Panc1 (cell line): ENCODE results near the gene ARHGEF17. TPM values are rescaled to one million over a fixed set of nuclear protein-coding genes. Genes with fewer than 3 reads are reported as not detected.

ENCODE experiments used
- ATAC-seq: fragments of 200-7000 bp; cut with Tn5 transposase; 2 replicates; pipeline ENCODE4 v1.9.1; 2020; ENCODE audit warnings: mild to moderate bottlenecking, moderate library complexity
- BruUV-seq: library from RNA; stranded (reverse); fragments of 400-500 nt; replicated peaks from 2 replicates; lab custom pipeline; 2021; lab: Mats Ljungman, UMichigan
- CTCF ChIA-PET: fragments of 300-600 bp; sonication (Branson Sonifier 250); formaldehyde crosslinking; loops from one replicate; lab custom pipeline; 2022; ENCODE audit warnings: antibody characterized with exemption; lab: Charles Lee
- POLR2A ChIA-PET: fragments of 300-600 bp; sonication (Branson Sonifier 250); formaldehyde crosslinking; loops from one replicate; lab custom pipeline; 2022; ENCODE audit warnings: antibody characterized with exemption; lab: Charles Lee
- DNase-seq: peaks from one replicate; pipeline ENCODE4 v3.0.0-alpha.2; 2010; ENCODE audit warnings: low read depth, low spot score
- H3K27ac ChIP-seq: 2 replicates; pipeline ENCODE4 v1.5.1; 2011; ENCODE audit warnings: mild to moderate bottlenecking, low read length, inconsistent platforms
- H3K27me3 ChIP-seq: fragments of 200-500 bp; sonication (Bioruptor generic); 2 replicates; pipeline ENCODE4 v1.6.0; 2014; ENCODE audit warnings: low read length, inconsistent platforms; ENCODE audit not compliant: control insufficient read depth, insufficient read depth
- H3K36me3 ChIP-seq: fragments of 200-500 bp; sonication (Bioruptor generic); 2 replicates; pipeline ENCODE4 v1.5.1; 2014; ENCODE audit warnings: inconsistent platforms, mild to moderate bottlenecking, low read length, moderate library complexity; ENCODE audit not compliant: control insufficient read depth, insufficient read depth
- H3K4me1 ChIP-seq: 2 replicates; pipeline ENCODE4 v1.5.1; 2011; ENCODE audit warnings: inconsistent platforms, mild to moderate bottlenecking, low read length, moderate library complexity; ENCODE audit not compliant: control insufficient read depth, insufficient read depth
- H3K4me3 ChIP-seq, 2 experiments: 2 replicates each; pipeline ENCODE4 v1.5.1; 2011 to 2012; ENCODE audit warnings: low read depth in 2 of 2, low read length in 2 of 2, mild to moderate bottlenecking in 2 of 2, inconsistent platforms in 1 of 2, moderate library complexity in 1 of 2
- H3K9me3 ChIP-seq: fragments of 200-500 bp; sonication (Bioruptor generic); 2 replicates; pipeline ENCODE4 v1.5.1; 2014; ENCODE audit warnings: low read depth, mild to moderate bottlenecking, inconsistent platforms, low read length, moderate library complexity; ENCODE audit not compliant: control insufficient read depth, insufficient read depth
- CTCF ChIP-seq: fragments of 450-650 bp; IDR thresholded peaks from 2 replicates; pipeline ENCODE4 v1.5.1; 2017; ENCODE audit warnings: mild to moderate bottlenecking
- POLR2AphosphoS5 ChIP-seq: IDR thresholded peaks from 2 replicates; pipeline ENCODE4 v1.6.1; 2012; ENCODE audit warnings: mild to moderate bottlenecking, low read depth, low read length, moderate library complexity
- REST ChIP-seq, 2 experiments: IDR thresholded peaks; 2 replicates each; pipeline ENCODE4 v1.6.1; 2011 to 2012; ENCODE audit warnings: low read depth in 2 of 2, control low read depth in 1 of 2, low read length in 1 of 2, mild to moderate bottlenecking in 1 of 2, moderate library complexity in 1 of 2; ENCODE audit not compliant: insufficient read depth in 1 of 2
- SIN3A ChIP-seq: IDR thresholded peaks from 2 replicates; pipeline ENCODE4 v1.6.1; 2012; ENCODE audit warnings: low read depth, mild to moderate bottlenecking, low read length, moderate library complexity, borderline replicate concordance; ENCODE audit not compliant: insufficient read depth
- TCF7L2 ChIP-seq: IDR thresholded peaks from 2 replicates; pipeline ENCODE4 v1.6.1; 2011; ENCODE audit warnings: mild to moderate bottlenecking, low read depth, low read length, inconsistent platforms
- in situ Hi-C: cut with HindIII; loops from 2 replicates; pipeline ENCODE4 v1.10.0; 2016; ENCODE audit warnings: low sequenced_read_pairs, low pct_unique_long_range_greater_than_20kb
- intact Hi-C: fragments of 100-400 bp; cut with micrococcal nuclease; formaldehyde crosslinking; loops from one replicate; pipeline ENCODE4 v1.10.0; 2022; ENCODE audit not compliant: unreplicated experiment
- total RNA-seq: library from RNA; stranded (reverse); gene quantifications from one replicate; pipeline ENCODE4 v1.2.1, GENCODE V29; 2021; ENCODE audit not compliant: unreplicated experiment

ARHGEF17 gene
- total RNA-seq, 1 experiment from 2014 or later = 43.2 TPM

- Histone ChIP-seq H3K4me1 (no peaks in the 10 kb centered on the region), H3K4me3 (no peak overlapping the region), H3K27me3 (no peaks in the 10 kb centered on the region), H3K9me3 (no peaks in the 10 kb centered on the region), H3K36me3 (no peaks in the 10 kb centered on the region), H3K27ac (no peak overlapping the region)
- ATAC-seq = no peak
- ChIA-PET POLR2A (no interaction called here), CTCF (interaction anchor here (0.5 to 0.6 kb wide), 2 partner anchors 183 to 215 kb away, joined by 3 to 4 read pairs; no protein-coding TSS in a partner anchor)
- TF ChIP-seq CTCF = no peak
- BruUV-seq = no TSS peak
- intact Hi-C loops (no loop called here), in situ Hi-C loops (no loop called here)
- DNase-seq = no peak
Observed at GRCh38 chr11:73414977-73415651, 107.0 kb downstream of the ARHGEF17 start.

- TSS peak; percentile 3 for BruUV-seq
- Histone ChIP-seq H3K4me3 (no peak overlapping the region), H3K36me3 (no peaks in the 10 kb centered on the region), H3K4me1 (no peaks in the 10 kb centered on the region), H3K27me3 (no peaks in the 10 kb centered on the region), H3K9me3 (no peaks in the 10 kb centered on the region), H3K27ac (no peak overlapping the region)
- no peak for ATAC-seq
- in situ Hi-C loops = no loop called here
- TF ChIP-seq POLR2AphosphoS5 (no peak), CTCF (no peak), TCF7L2 (no peak), REST (IDR thresholded peaks at IDR 0.05; ENCODE audit: insufficient read depth in 1 of 2, low read depth in 2 of 2, low read length in 1 of 2) (no peak), SIN3A (no peak)
- ChIA-PET CTCF (interaction anchor here (0.5 kb wide), 1 partner anchor 182 kb away, joined by 3 read pairs; no protein-coding TSS in a partner anchor), POLR2A (no interaction called here)
- no peak for DNase-seq
- intact Hi-C loops = no loop called here
Observed at GRCh38 chr11:73415854-73416615, 108.0 kb downstream of the ARHGEF17 start.
